DOHH2 (cell line): ENCODE measurements around the gene MEGF11.

Source experiments
- EZH2phosphoT487 ChIP-seq: fragments of 200-600 bp; sonication (generic); IDR thresholded peaks from 2 replicates; pipeline ENCODE4 v1.6.1; 2017; ENCODE audit warnings: borderline replicate concordance, mild to moderate bottlenecking, antibody characterized with exemption, low read length, moderate library complexity, mixed read lengths
- TF ChIP-seq, protein P1 (sequence below): fragments of 200-600 bp; sonication (generic); IDR thresholded peaks from one replicate; pipeline ENCODE4 v1.5.1; 2014; ENCODE audit warnings: antibody characterized with exemption, mild to moderate bottlenecking, low read depth, low read length; ENCODE audit not compliant: poor library complexity, severe bottlenecking

- TF ChIP-seq, protein P1, sequence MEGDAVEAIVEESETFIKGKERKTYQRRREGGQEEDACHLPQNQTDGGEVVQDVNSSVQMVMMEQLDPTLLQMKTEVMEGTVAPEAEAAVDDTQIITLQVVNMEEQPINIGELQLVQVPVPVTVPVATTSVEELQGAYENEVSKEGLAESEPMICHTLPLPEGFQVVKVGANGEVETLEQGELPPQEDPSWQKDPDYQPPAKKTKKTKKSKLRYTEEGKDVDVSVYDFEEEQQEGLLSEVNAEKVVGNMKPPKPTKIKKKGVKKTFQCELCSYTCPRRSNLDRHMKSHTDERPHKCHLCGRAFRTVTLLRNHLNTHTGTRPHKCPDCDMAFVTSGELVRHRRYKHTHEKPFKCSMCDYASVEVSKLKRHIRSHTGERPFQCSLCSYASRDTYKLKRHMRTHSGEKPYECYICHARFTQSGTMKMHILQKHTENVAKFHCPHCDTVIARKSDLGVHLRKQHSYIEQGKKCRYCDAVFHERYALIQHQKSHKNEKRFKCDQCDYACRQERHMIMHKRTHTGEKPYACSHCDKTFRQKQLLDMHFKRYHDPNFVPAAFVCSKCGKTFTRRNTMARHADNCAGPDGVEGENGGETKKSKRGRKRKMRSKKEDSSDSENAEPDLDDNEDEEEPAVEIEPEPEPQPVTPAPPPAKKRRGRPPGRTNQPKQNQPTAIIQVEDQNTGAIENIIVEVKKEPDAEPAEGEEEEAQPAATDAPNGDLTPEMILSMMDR, result no peak
- no peak for TF ChIP-seq EZH2phosphoT487
Observed at GRCh38 chr15:65903296-65904073, 350.1 kb downstream of the MEGF11 start.
